Measurements from ENCODE around the gene MACO1. TPM values are rescaled to one million over a fixed set of nuclear protein-coding genes. Genes with fewer than 3 reads are reported as not detected.
"Not testable (repeated sequence)": the region's sequence is repeated elsewhere in the genome, so short reads cannot be mapped to it uniquely, and the experiment has no call there.

Gene MACO1
- total RNA-seq, 1 experiment from 2014 or later = 14.9 TPM

GRCh38 chr1:25425098-25426085 lies 5.3 kb upstream of the MACO1 start:
- no peak for DNase-seq (ENCODE audit: low spot score)

- no peak for DNase-seq (ENCODE audit: low spot score)
Measured at GRCh38 chr1:25427696-25428095, 3.0 kb upstream of the MACO1 start.

- DNase-seq (ENCODE audit: low spot score) = no peak
Measured at GRCh38 chr1:25428475-25429166, 2.1 kb upstream of the MACO1 start.

GRCh38 chr1:25430967-25431881 lies 527 bp downstream of the MACO1 start:
- no peak for DNase-seq (ENCODE audit: low spot score)

GRCh38 chr1:25431955-25432719 lies 1.4 kb downstream of the MACO1 start:
- no peak for DNase-seq (ENCODE audit: low spot score)

GRCh38 chr1:25432749-25433388 lies 2.2 kb downstream of the MACO1 start:
- DNase-seq (ENCODE audit: low spot score) = no peak

- DNase-seq (ENCODE audit: low spot score) = no peak
Measured at GRCh38 chr1:25433389-25434186, 2.9 kb downstream of the MACO1 start.

GRCh38 chr1:25435397-25436108 lies 4.9 kb downstream of the MACO1 start:
- no peak for DNase-seq (ENCODE audit: low spot score)

GRCh38 chr1:25437672-25438071 lies 7.0 kb downstream of the MACO1 start:
- DNase-seq (ENCODE audit: low spot score) = no peak

GRCh38 chr1:25439287-25439686 lies 8.6 kb downstream of the MACO1 start:
- DNase-seq (ENCODE audit: low spot score) = no peak

- DNase-seq (ENCODE audit: low spot score) = no peak
Measured at GRCh38 chr1:25442178-25442577, 11.5 kb downstream of the MACO1 start.

GRCh38 chr1:25443030-25443699 lies 12.5 kb downstream of the MACO1 start:
- no peak for DNase-seq (ENCODE audit: low spot score)

GRCh38 chr1:25444604-25445003 lies 13.9 kb downstream of the MACO1 start:
- not testable (repeated sequence) for DNase-seq (ENCODE audit: low spot score)

GRCh38 chr1:25445993-25446538 lies 15.4 kb downstream of the MACO1 start:
- no peak for DNase-seq (ENCODE audit: low spot score)

GRCh38 chr1:25447547-25447946 lies 16.9 kb downstream of the MACO1 start:
- no peak for DNase-seq (ENCODE audit: low spot score)

- no peak for DNase-seq (ENCODE audit: low spot score)
Measured at GRCh38 chr1:25450891-25451290, 20.2 kb downstream of the MACO1 start.

GRCh38 chr1:25451908-25452307 lies 21.2 kb downstream of the MACO1 start:
- DNase-seq (ENCODE audit: low spot score) = no peak

GRCh38 chr1:25456502-25456901 lies 25.8 kb downstream of the MACO1 start:
- DNase-seq (ENCODE audit: low spot score) = no peak
